Liver (tissue), 9 donors: ENCODE data around the gene AOPEP. TPM values are rescaled to one million over a fixed set of nuclear protein-coding genes. Genes with fewer than 3 reads are reported as not detected.
A peak's percentile ranks its signal among the peaks of the same experiment; 100 is the strongest.

Source experiments
- DNase-seq: peaks from one replicate; pipeline ENCODE4 v3.0.0-alpha.2; 2017; ENCODE audit warnings: low spot score
- H3K27ac ChIP-seq, 2 donors: one replicate each; pipeline ENCODE4 v1.7.0; 2013; ENCODE audit warnings: inconsistent platforms in 2 of 2, low read length in 2 of 2, control low read depth in 1 of 2, low read depth in 1 of 2, mild to moderate bottlenecking in 1 of 2
- H3K27me3 ChIP-seq, 4 donors: one replicate each; pipeline versions ENCODE4 v1.6.1 to v1.7.0; 2013; ENCODE audit warnings: low read length in 3 of 4, inconsistent platforms in 1 of 4, mild to moderate bottlenecking in 1 of 4, moderate library complexity in 1 of 4; ENCODE audit not compliant: control insufficient read depth in 4 of 4, insufficient read depth in 4 of 4
- H3K36me3 ChIP-seq, 4 donors: one replicate each; pipeline versions ENCODE4 v1.6.1 to v1.7.0; 2013; ENCODE audit warnings: low read length in 3 of 4, mild to moderate bottlenecking in 3 of 4, low read depth in 1 of 4, moderate library complexity in 1 of 4; ENCODE audit not compliant: control insufficient read depth in 4 of 4, insufficient read depth in 3 of 4
- H3K4me1 ChIP-seq, 4 donors: one replicate each; pipeline versions ENCODE4 v1.6.1 to v1.7.0; 2013; ENCODE audit warnings: low read length in 3 of 4, mild to moderate bottlenecking in 3 of 4, moderate library complexity in 1 of 4; ENCODE audit not compliant: control insufficient read depth in 4 of 4, insufficient read depth in 4 of 4
- H3K4me3 ChIP-seq, 3 donors: one replicate each; pipeline versions ENCODE4 v1.6.1 to v1.7.0; 2013; ENCODE audit warnings: low read length in 3 of 3, control low read depth in 1 of 3, low read depth in 1 of 3, mild to moderate bottlenecking in 1 of 3
- H3K9ac ChIP-seq, 2 donors: one replicate each; pipeline ENCODE4 v1.7.0; 2013; ENCODE audit warnings: low read length in 2 of 2, mild to moderate bottlenecking in 2 of 2, moderate library complexity in 2 of 2, control low read depth in 1 of 2, low read depth in 1 of 2
- H3K9me3 ChIP-seq, 4 donors: one replicate each; pipeline versions ENCODE4 v1.6.1 to v1.7.0; 2013; ENCODE audit warnings: low read length in 3 of 4; ENCODE audit not compliant: control insufficient read depth in 4 of 4
- ATF3 ChIP-seq: IDR thresholded peaks from 2 replicates; pipeline ENCODE4 v1.6.1; 2016; ENCODE audit warnings: antibody characterized with exemption
- CTCF ChIP-seq: fragments of 150-350 bp; IDR thresholded peaks from 2 replicates; pipeline ENCODE4 v1.5.1; 2017; ENCODE audit warnings: improper control_type of control experiment, low read depth, low read length; ENCODE audit not compliant: missing input control
- EGR1 ChIP-seq, 2 donors: IDR thresholded peaks; 2 replicates each; pipeline ENCODE4 v1.6.1; 2016 to 2018; ENCODE audit warnings: antibody characterized with exemption in 2 of 2, low read depth in 2 of 2
- FOXA1 ChIP-seq: IDR thresholded peaks from 2 replicates; pipeline ENCODE4 v1.6.1; 2016; ENCODE audit warnings: antibody characterized with exemption
- GABPA ChIP-seq, 2 donors: IDR thresholded peaks in 1 of 2; conservative IDR thresholded peaks in 1 of 2; 2 replicates each; pipeline ENCODE4 v1.6.1; 2016; ENCODE audit warnings: antibody characterized with exemption in 2 of 2, mild to moderate bottlenecking in 1 of 2, moderate library complexity in 1 of 2
- HNF4G ChIP-seq: IDR thresholded peaks from 2 replicates; pipeline ENCODE4 v1.6.1; 2016; ENCODE audit warnings: antibody characterized with exemption
- MAX ChIP-seq: IDR thresholded peaks from 2 replicates; pipeline ENCODE4 v1.6.1; 2016; ENCODE audit warnings: antibody characterized with exemption
- NR2F2 ChIP-seq: IDR thresholded peaks from 2 replicates; pipeline ENCODE4 v1.6.1; 2016; ENCODE audit warnings: antibody characterized with exemption
- RAD21 ChIP-seq, 2 donors: IDR thresholded peaks; 2 replicates each; pipeline ENCODE4 v1.6.1; 2016; ENCODE audit warnings: antibody characterized with exemption in 2 of 2, mild to moderate bottlenecking in 2 of 2
- SP1 ChIP-seq: IDR thresholded peaks from 2 replicates; pipeline ENCODE4 v1.6.1; 2018; ENCODE audit warnings: antibody characterized with exemption, mild to moderate bottlenecking
- YY1 ChIP-seq: IDR thresholded peaks from 2 replicates; pipeline ENCODE4 v1.6.1; 2016; ENCODE audit warnings: antibody characterized with exemption, mild to moderate bottlenecking
- WGBS: extraction: QIAGEN DNeasy Blood & Tissue Kit; methylation state at CpG from one replicate; pipeline ENCODE4 v1.1.7; 2013; 5-methylcytosine and 5-hydroxymethylcytosine counted together
- polyA plus RNA-seq, 2 donors: library from polyadenylated mRNA; stranded (reverse) in 1 of 2; unstranded in 1 of 2; fragments of 200-250 nt in 1 of 2; fragments of >200 nt in 1 of 2; fragmentation: Nextera tagmentation in 1 of 2; extraction: Ambion mirVana in 1 of 2; gene quantifications; one replicate each; pipeline versions ENCODE4 v1.2.1 to v1.2.3, GENCODE V29; 2013 to 2015
- total RNA-seq, 2 donors: library from RNA; depleted of rRNA; stranded (reverse); fragments of >200 nt; gene quantifications; one replicate each; pipeline ENCODE4 v1.2.3, GENCODE V29; 2014
- TF ChIP-seq, protein P1 (sequence below): IDR thresholded peaks from 2 replicates; pipeline ENCODE4 v1.6.1; 2016; ENCODE audit warnings: antibody characterized with exemption, mild to moderate bottlenecking
- donor health status: healthy.
- donor health status: healthy.
- donor health status: healthy.
- donor health status: healthy.
- donor health status: healthy.

AOPEP gene
- total and polyA plus RNA-seq, 4 donors: 22.2 to 77.1 (median 34.8) TPM

DNA sequence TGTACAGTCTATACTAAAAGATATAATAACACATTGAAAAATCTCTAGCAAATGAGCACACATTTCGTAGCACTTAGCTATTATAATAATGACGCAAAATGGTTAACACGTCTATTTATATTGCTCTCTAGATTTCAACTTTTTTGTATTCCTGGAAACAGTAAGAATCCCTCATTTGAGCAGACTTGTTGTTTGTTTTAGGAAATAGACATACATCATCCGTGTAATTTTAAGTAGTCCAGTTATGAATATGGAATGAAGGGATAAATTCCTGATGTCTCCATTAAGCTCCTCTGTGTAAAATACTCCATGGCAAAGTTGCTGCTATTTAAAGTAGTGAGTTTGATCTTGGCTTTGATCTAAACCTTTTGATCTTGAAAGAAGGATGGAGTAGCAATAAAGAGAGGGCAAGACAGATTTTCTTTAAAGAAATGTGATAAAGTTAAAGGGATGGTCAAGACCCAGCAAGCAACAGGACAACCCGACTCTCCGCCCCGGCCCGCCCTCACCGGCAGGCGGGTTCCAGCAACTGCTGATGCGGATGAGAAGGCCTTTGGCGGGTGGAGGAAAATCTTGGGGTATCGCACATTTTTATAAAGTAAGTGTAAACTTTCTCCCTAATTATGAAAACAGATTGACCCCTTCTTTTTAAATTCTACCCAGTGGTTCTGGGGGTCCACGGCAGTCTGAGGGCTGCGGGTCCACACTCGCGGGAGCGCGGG lies 277.4 kb downstream of the AOPEP start:
- H3K4me3 ChIP-seq: peak overlapping the region; percentile 45 to 95 (median 74)
- WGBS: 8% methylated on average over 19 of the region's 19 CpGs
- H3K27ac ChIP-seq: peak overlapping the region; percentile 95 to 97
- H3K9me3 ChIP-seq: no peaks in the 10 kb centered on the region
- TF ChIP-seq YY1: peak; percentile 32
- no peak for TF ChIP-seq EGR1 (IDR thresholded peaks at IDR 0.05; ENCODE audit: low read depth in 2 of 2)
- no peak for TF ChIP-seq ATF3
- H3K9ac ChIP-seq: peak overlapping the region; percentile 86 to 87
- peaks cover 0 to 2% (median 0%) of the 10 kb centered on the region in 4 donors for H3K36me3 ChIP-seq
- H3K4me1 ChIP-seq: peaks cover 6 to 58% (median 23%) of the 10 kb centered on the region in 4 donors
- DNase-seq: no peak
- no peaks in the 10 kb centered on the region for H3K27me3 ChIP-seq

DNA sequence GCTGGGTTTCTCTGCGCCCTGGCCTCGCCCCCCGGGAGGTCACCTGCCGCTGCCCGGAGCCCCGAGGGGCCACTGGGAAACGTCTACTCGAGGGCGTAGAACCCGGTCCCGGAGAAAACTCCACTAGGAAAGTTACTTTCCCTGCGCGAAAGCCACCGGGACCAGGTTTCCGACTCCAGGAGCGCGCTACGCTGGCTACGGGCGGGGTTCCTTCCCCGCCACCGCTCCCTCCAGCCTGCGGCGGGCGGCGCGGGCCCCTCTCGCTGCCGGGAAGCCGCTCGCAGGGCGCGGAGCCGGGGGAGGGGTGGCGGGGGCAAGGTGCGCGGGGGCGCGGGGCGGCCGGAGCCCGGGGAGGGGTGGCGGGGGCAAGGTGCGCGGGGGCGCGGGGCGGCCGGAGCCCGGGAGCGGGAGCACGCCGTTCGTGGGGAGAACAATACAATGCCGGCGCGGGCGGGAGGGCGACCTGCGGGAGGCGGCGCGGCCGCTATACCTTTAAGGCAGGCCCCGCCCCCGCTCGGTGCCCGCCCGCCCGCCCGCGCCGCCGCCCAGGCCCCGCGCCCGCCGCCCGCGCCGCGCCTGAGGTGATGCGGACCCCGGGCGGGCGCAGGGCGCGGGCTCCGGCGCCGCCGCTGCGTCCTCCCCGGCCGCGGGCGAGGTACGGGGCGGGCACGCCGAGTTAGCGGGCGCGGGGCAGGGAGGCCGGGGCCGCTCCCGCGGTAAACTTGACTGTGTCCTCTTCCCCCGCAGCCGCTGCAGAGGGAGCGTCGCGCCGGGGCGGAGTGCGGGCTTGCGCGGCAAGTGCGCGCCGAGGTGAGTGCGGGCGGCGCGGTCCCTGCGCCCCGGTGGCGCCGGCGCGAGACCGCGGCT lies 278.1 kb downstream of the AOPEP start:
- Histone ChIP-seq H3K36me3 (peaks cover 2 to 4% (median 3%) of the 10 kb centered on the region in 4 donors), H3K27ac (peak overlapping the region; percentile 95 to 97), H3K4me1 (peaks cover 6 to 54% (median 20%) of the 10 kb centered on the region in 4 donors), H3K27me3 (no peaks in the 10 kb centered on the region), H3K9me3 (no peaks in the 10 kb centered on the region), H3K4me3 (peak overlapping the region; percentile 57 to 95 (median 80)), H3K9ac (peak overlapping the region; percentile 86 to 87)
- WGBS: under 1% methylated on average over 133 of the region's 133 CpGs
- no peak for TF ChIP-seq YY1
- no peak for TF ChIP-seq GABPA (IDR thresholded peaks at IDR 0.05 in 1 of 2, conservative IDR thresholded peaks at IDR 0.05 in 1 of 2)
- TF ChIP-seq FOXA1: no peak
- TF ChIP-seq RAD21 (IDR thresholded peaks at IDR 0.05): no peak
- no peak for TF ChIP-seq NR2F2
- no peak for TF ChIP-seq MAX
- no peak for TF ChIP-seq HNF4G
- no peak for TF ChIP-seq EGR1 (IDR thresholded peaks at IDR 0.05; ENCODE audit: low read depth in 2 of 2)
- TF ChIP-seq CTCF: no peak
- TF ChIP-seq ATF3: no peak
- TF ChIP-seq, protein P1, sequence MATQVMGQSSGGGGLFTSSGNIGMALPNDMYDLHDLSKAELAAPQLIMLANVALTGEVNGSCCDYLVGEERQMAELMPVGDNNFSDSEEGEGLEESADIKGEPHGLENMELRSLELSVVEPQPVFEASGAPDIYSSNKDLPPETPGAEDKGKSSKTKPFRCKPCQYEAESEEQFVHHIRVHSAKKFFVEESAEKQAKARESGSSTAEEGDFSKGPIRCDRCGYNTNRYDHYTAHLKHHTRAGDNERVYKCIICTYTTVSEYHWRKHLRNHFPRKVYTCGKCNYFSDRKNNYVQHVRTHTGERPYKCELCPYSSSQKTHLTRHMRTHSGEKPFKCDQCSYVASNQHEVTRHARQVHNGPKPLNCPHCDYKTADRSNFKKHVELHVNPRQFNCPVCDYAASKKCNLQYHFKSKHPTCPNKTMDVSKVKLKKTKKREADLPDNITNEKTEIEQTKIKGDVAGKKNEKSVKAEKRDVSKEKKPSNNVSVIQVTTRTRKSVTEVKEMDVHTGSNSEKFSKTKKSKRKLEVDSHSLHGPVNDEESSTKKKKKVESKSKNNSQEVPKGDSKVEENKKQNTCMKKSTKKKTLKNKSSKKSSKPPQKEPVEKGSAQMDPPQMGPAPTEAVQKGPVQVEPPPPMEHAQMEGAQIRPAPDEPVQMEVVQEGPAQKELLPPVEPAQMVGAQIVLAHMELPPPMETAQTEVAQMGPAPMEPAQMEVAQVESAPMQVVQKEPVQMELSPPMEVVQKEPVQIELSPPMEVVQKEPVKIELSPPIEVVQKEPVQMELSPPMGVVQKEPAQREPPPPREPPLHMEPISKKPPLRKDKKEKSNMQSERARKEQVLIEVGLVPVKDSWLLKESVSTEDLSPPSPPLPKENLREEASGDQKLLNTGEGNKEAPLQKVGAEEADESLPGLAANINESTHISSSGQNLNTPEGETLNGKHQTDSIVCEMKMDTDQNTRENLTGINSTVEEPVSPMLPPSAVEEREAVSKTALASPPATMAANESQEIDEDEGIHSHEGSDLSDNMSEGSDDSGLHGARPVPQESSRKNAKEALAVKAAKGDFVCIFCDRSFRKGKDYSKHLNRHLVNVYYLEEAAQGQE: no peak
- no peak for TF ChIP-seq SP1
- DNase-seq: peak; percentile 64
